HG02884 (cell line): ENCODE data around the gene TBPL1.
"Not testable (repeated sequence)": the region's sequence is repeated elsewhere in the genome, so short reads cannot be mapped to it uniquely, and the experiment has no call there.

Source experiments
- ATAC-seq: cut with Tn5 transposase; IDR thresholded peaks from one replicate; pipeline ENCODE4 v1.9.1; 2021; ENCODE audit warnings: mild to moderate bottlenecking, moderate library complexity; ENCODE audit not compliant: unreplicated experiment

Gene TBPL1

DNA sequence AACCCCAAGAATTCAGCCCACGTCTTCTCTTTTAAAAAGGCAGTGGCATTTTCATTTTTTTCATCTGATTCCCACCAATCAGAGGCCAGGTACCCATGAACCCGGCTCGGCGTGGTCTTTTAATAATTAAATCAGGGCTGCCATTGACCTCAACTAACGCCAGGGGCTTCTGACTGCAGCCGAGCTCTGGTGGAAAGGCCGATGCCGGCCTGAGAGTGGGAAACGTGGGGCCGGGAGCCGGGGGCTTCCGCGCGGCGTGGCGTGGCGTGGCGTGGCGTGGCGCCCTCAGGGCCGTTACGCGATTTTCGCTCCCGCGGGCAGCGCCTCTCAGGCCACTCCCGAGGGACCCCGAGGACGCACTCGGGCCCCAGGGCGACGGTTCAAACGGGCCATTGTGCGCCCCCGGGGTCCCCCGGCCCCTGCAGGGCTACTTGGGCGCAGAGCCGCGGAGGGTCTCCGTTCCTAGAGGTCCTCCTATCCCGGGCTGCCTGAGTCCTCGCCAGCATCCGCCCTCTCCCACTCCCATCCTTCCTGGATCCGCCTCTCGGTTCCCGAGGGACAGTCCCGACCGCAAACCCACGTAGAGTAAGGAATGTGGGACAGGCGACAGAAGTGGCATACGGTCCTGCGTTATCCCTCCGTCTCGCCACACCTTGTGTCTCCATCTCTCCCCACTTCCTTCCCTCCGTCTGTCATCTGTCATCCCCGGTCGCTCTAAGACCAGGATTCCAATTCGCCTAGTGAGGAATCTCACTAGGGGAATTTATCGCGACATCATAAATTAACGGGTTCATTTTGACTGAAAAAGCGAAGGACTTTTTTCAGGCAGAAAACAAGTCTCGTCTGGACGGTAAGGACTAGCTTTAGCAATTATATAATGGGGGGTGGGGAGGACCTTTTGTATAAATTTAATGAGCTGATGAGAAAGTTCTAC, 876 bp upstream of the TBPL1 start:
- ATAC-seq: peak; percentile 45

DNA sequence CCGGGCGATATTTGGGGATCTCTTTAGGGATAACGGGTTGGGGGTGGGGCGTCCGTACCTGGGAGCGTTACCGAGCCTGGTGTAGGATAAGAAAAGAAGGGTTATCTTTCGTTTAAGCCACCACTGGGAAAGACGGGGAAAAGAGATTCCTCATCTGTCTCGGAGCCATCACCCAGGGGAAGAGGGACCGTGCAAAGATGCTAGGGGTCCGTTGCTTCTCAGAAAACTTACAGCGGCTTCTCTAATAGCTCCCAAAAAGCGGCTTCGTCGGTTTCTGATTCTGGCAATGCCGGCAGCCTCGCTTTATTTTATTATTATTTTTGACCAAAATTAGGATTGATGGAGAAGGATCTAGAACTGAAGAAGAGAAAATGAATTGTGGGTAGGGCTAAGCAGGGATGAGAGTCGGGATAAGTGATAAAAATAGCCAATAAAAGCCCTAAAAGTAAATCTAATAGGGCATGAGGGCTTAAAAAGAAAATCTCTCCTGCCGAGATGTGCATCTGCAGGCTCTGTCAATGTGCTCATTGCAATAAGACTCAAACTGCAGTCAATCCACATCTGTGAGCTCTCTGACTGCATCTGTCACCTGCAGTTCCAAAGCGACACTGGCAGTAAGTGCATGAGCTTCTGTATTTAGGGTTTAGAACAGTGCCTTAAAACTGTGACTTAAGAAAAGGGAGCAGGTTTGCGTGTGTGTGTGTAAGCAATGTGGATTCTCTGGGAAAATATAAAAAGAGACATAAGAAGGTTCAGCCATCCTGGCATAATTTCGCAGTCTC, 801 bp downstream of the TBPL1 start:
- ATAC-seq: no peak

GRCh38 chr6:133954657-133955576, 1.9 kb downstream of the TBPL1 start:
- no peak for ATAC-seq

DNA sequence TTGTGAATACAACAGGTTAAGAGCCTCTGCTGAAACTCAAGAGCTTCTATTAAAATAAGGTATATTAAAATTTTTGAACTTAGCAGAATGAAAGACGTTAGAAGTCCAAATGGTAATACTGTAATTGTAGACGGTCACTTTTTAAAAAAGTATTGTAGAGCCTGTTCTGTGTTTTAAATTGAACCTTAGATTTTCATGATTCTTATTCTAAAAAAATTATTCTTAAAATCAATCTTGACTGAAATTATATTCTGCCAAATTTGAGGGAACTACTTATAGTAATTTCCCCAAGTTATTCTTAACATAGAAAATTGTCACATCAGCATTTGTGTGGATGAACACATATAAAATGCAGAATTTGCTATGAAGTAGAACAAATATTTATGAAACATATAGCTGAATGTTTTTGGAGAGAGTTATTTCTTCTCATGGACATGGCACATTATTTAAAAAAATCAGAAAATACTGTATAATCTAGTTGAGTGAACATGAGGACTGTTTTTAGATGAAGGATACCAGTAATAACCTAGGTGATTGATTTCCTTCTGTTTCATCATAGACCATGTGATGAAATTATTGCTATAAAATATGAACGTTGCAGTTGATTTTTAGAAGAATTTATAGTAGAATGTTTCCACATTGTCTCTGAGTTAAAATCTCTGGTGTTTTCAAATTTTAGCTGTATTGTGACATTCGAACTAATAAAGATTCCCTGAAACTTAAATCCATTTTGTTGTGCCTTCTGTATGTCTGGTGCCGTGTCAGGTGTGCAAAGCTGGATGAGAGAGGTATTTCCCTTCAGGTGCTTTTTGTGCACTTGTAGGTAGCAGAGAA, 2.8 kb downstream of the TBPL1 start:
- ATAC-seq: no peak

- no peak for ATAC-seq
Measured at GRCh38 chr6:133956416-133957049, 3.5 kb downstream of the TBPL1 start.

GRCh38 chr6:133957227-133957626, 4.2 kb downstream of the TBPL1 start:
- ATAC-seq: no peak

- no peak for ATAC-seq
Measured at GRCh38 chr6:133957780-133958242, 4.8 kb downstream of the TBPL1 start.

- ATAC-seq: no peak
Measured at GRCh38 chr6:133958791-133959190, 5.8 kb downstream of the TBPL1 start.

GRCh38 chr6:133959667-133960368, 6.8 kb downstream of the TBPL1 start:
- no peak for ATAC-seq

DNA sequence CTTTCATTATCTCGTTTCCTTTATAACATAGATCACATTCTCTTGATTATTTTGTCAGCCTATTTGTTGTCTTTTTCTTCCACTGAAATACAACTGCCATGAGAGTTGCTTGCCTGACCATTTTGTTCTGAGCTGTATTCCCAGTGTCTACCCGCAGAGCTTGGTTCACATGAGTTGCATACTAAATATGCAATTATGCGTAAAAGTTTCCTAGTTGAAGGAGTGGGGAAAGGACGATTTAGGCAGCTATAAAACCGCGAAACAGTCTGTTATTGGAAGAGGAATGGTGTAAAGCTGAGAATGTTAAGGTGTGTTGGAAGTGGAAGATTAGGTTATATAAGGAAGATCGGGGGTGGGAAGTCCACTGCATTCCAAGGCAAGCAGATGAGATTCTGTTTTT, 8.8 kb downstream of the TBPL1 start:
- no peak for ATAC-seq

- no peak for ATAC-seq
Measured at GRCh38 chr6:133964052-133964451, 11.0 kb downstream of the TBPL1 start.

GRCh38 chr6:133964702-133965101, 11.7 kb downstream of the TBPL1 start:
- ATAC-seq: no peak

DNA sequence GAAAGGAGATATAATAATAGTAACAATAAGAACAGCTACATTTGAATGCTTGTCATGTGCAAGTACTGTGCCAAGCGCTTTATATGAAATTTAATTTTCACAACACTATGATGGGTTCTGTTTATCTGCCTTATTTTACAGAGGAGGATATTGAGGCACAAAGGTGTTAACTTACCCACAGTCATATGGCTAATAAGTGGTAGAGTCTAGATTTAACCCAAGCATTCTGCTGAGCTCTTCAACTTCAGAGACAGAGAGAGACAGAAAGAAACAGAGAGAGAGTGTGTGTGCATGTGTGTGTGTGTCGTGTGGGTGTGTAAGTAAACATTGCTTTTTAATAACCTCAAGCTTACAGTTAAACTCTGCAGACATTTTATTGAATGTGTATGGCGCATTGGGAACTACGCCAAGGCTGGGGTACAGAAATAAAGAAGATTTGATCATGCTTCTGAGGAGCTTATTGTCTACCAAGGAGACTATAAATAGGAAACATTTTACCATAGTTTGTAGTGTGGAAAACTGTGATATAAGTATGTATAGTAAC, 12.9 kb downstream of the TBPL1 start:
- ATAC-seq: no peak

DNA sequence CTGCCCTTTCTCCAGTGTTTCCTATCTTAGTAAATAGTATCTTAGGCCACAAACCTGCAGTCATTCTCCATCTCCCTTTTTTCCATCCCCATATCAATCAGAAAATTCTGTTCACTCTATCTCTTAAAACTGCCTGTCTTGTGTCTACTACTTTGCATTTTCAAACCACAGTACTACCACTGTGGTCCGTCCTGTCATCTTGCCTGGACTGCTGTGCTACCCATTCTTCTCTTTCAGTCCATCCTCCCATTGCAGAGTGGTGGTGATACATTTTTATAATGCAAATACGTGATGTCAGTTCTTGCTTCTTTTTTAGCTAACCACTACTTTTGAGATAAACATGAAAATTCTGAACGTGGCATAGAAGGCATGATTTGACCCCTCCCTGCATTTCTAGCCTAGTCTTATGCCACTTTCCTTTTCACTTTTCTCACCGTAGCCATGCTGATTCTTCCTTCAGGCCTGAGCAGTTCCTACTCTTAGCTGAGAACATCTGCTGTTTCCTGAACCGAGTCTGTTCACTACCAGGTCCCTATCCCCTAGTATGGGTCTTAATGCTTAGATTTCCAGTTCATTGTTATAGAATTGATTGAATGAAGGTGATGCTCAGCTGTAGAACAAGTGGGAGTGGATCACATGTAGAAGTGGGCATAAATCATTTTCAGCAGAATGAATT, 13.8 kb downstream of the TBPL1 start:
- peak; percentile 71 for ATAC-seq

- no peak for ATAC-seq
Measured at GRCh38 chr6:133967347-133967746, 14.3 kb downstream of the TBPL1 start.

DNA sequence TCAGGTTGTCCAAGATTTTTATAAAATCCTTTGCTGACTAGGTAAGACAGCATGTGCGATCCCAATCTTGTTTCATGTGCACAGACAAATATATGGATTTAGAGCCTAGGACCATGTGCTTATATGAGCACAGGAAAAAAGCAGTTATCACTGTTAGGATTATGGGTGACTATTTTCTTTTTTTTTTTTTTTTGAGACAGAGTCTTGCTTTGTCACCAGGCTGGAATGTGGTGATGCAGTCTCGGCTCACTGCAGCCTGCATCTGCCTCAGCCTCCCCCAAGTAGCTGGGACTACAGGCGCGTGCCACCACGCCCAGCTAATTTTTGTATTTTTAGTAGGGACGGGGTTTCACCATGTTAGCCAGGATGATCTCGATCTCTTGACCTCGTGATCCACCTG, 14.8 kb downstream of the TBPL1 start:
- ATAC-seq: not testable (repeated sequence)

DNA sequence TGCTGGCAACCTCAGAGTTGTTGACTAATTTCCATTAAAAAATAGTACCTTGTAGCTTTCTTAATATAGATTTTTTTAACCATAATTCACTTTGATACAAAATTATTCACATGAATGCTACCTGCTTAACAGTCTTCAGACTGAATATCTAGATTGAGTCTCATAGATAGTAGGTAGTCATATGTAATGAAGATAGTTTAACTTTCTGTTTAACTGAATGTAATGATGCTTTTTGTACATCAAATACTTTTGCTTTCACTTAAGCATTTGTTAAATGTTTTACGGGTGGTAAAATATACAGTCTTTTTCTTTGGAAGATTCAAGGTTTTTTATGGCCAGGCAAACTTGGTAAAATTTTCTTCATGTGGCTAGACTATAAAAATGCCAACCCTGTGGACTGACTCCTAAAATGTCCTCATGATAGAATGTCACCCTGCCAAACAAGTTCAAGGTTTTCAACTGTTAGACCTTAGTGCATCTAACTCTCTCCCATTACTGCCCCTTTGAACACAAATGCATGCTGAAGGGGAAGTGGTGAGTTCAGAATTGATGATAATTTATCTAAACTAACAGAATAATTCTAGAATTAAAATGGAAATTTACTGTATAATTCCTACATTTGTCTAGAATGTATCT, 16.4 kb downstream of the TBPL1 start:
- no peak for ATAC-seq

DNA sequence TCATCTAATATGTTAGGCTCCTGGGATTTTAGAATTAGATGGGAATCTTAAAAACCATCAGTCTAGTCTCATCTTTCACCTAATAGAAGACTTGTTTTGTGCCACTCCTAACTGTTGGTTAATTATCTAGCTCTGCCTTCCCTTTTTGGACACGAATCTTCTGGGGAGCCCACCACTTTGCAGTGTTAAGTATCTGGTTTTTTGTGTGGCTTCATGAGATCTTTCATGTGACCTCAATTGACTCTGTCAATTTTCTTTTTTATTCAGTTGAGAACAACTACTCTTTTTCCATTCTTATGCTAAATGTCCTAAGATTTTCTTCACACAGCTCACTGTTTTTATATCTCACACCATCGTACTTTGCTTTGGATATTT, 16.9 kb downstream of the TBPL1 start:
- ATAC-seq: no peak
